ENCODE measurements around the gene BRAF.
"Not testable (repeated sequence)": the region's sequence is repeated elsewhere in the genome, so short reads cannot be mapped to it uniquely, and the experiment has no call there.

BRAF gene

GRCh38 chr7:140778568-140778967 is 146.2 kb downstream of the BRAF start:
- H3K27ac ChIP-seq (ENCODE audit: insufficient read depth in 1 of 2, low read depth in 1 of 2, low read length in 2 of 2, poor library complexity in 1 of 2, severe bottlenecking in 2 of 2), result no peak overlapping the region
- CTCF ChIA-PET, result no interaction called here
- H3K4me1 ChIP-seq (ENCODE audit: control extremely low read depth in 1 of 4, control insufficient read depth in 4 of 4, insufficient read depth in 4 of 4, low read length in 3 of 4), result no peaks in the 10 kb centered on the region
- H3K4me3 ChIP-seq (ENCODE audit: control insufficient read depth in 1 of 7, extremely low read depth in 1 of 7, insufficient read depth in 4 of 7, low read depth in 2 of 7, low read length in 6 of 7), result no peak overlapping the region
- no CpG with 5 or more reads among the region's 1 CpG for WGBS (ENCODE audit: insufficient coverage)
- H3K27me3 ChIP-seq (replicated peaks in 2 of 5; ENCODE audit: control insufficient read depth in 4 of 5, insufficient read depth in 5 of 5, low read length in 4 of 5), result no peaks in the 10 kb centered on the region
- POLR2A ChIA-PET, result no interaction called here
- no peak for DNase-seq
- peaks cover 12 to 58% (median 33%) of the 10 kb centered on the region in 4 experiments for H3K36me3 ChIP-seq (ENCODE audit: control insufficient read depth in 4 of 4, insufficient read depth in 4 of 4, low read length in 3 of 4)
- no peaks in the 10 kb centered on the region for H3K9me3 ChIP-seq (ENCODE audit: control extremely low read depth in 1 of 5, control insufficient read depth in 4 of 5, insufficient read depth in 2 of 5, low read depth in 1 of 5, low read length in 4 of 5)

GRCh38 chr7:140774371-140774770 is 150.4 kb downstream of the BRAF start:
- no peaks in the 10 kb centered on the region for H3K9me3 ChIP-seq (ENCODE audit: control extremely low read depth in 1 of 5, control insufficient read depth in 4 of 5, insufficient read depth in 2 of 5, low read depth in 1 of 5, low read length in 4 of 5)
- H3K4me1 ChIP-seq (ENCODE audit: control extremely low read depth in 1 of 4, control insufficient read depth in 4 of 4, insufficient read depth in 4 of 4, low read length in 3 of 4), result no peaks in the 10 kb centered on the region
- DNase-seq, result no peak
- CTCF ChIA-PET, result no interaction called here
- peaks cover 13 to 72% (median 33%) of the 10 kb centered on the region in 4 experiments for H3K36me3 ChIP-seq (ENCODE audit: control insufficient read depth in 4 of 4, insufficient read depth in 4 of 4, low read length in 3 of 4)
- no peaks in the 10 kb centered on the region for H3K27me3 ChIP-seq (replicated peaks in 2 of 5; ENCODE audit: control insufficient read depth in 4 of 5, insufficient read depth in 5 of 5, low read length in 4 of 5)
- no peak overlapping the region for H3K4me3 ChIP-seq (ENCODE audit: control insufficient read depth in 1 of 7, extremely low read depth in 1 of 7, insufficient read depth in 4 of 7, low read depth in 2 of 7, low read length in 6 of 7)
- POLR2A ChIA-PET, result no interaction called here
- H3K27ac ChIP-seq (ENCODE audit: insufficient read depth in 1 of 2, low read depth in 1 of 2, low read length in 2 of 2, poor library complexity in 1 of 2, severe bottlenecking in 2 of 2), result no peak overlapping the region
- WGBS (ENCODE audit: insufficient coverage), result 100% methylated on average over 4 of the region's 4 CpGs

GRCh38 chr7:140773104-140773503 is 151.6 kb downstream of the BRAF start:
- WGBS (ENCODE audit: insufficient coverage), result 100% methylated on average over 2 of the region's 3 CpGs
- peaks cover 15 to 76% (median 26%) of the 10 kb centered on the region in 4 experiments for H3K36me3 ChIP-seq (ENCODE audit: control insufficient read depth in 4 of 4, insufficient read depth in 4 of 4, low read length in 3 of 4)
- peaks cover 0 to 4% (median 0%) of the 10 kb centered on the region in 5 experiments for H3K9me3 ChIP-seq (ENCODE audit: control extremely low read depth in 1 of 5, control insufficient read depth in 4 of 5, insufficient read depth in 2 of 5, low read depth in 1 of 5, low read length in 4 of 5)
- no peak overlapping the region for H3K4me3 ChIP-seq (ENCODE audit: control insufficient read depth in 1 of 7, extremely low read depth in 1 of 7, insufficient read depth in 4 of 7, low read depth in 2 of 7, low read length in 6 of 7)
- no peaks in the 10 kb centered on the region for H3K27me3 ChIP-seq (replicated peaks in 2 of 5; ENCODE audit: control insufficient read depth in 4 of 5, insufficient read depth in 5 of 5, low read length in 4 of 5)
- no peaks in the 10 kb centered on the region for H3K4me1 ChIP-seq (ENCODE audit: control extremely low read depth in 1 of 4, control insufficient read depth in 4 of 4, insufficient read depth in 4 of 4, low read length in 3 of 4)
- DNase-seq, result no peak
- H3K27ac ChIP-seq (ENCODE audit: insufficient read depth in 1 of 2, low read depth in 1 of 2, low read length in 2 of 2, poor library complexity in 1 of 2, severe bottlenecking in 2 of 2), result no peak overlapping the region
- ChIA-PET CTCF (no interaction called here), POLR2A (no interaction called here)

- H3K36me3 ChIP-seq (ENCODE audit: control insufficient read depth in 4 of 4, insufficient read depth in 4 of 4, low read length in 3 of 4), result peaks cover 12 to 76% (median 28%) of the 10 kb centered on the region in 4 experiments
- DNase-seq, result no peak
- no peaks in the 10 kb centered on the region for H3K27me3 ChIP-seq (replicated peaks in 2 of 5; ENCODE audit: control insufficient read depth in 4 of 5, insufficient read depth in 5 of 5, low read length in 4 of 5)
- POLR2A ChIA-PET, result no interaction called here
- CTCF ChIA-PET, result no interaction called here
- H3K4me3 ChIP-seq (ENCODE audit: control insufficient read depth in 1 of 7, extremely low read depth in 1 of 7, insufficient read depth in 4 of 7, low read depth in 2 of 7, low read length in 6 of 7), result no peak overlapping the region
- peaks cover 0 to 5% (median 0%) of the 10 kb centered on the region in 5 experiments for H3K9me3 ChIP-seq (ENCODE audit: control extremely low read depth in 1 of 5, control insufficient read depth in 4 of 5, insufficient read depth in 2 of 5, low read depth in 1 of 5, low read length in 4 of 5)
- H3K27ac ChIP-seq (ENCODE audit: insufficient read depth in 1 of 2, low read depth in 1 of 2, low read length in 2 of 2, poor library complexity in 1 of 2, severe bottlenecking in 2 of 2), result no peak overlapping the region
- no peaks in the 10 kb centered on the region for H3K4me1 ChIP-seq (ENCODE audit: control extremely low read depth in 1 of 4, control insufficient read depth in 4 of 4, insufficient read depth in 4 of 4, low read length in 3 of 4)
These were observed 152.9 kb downstream of the BRAF start for GRCh38 chr7:140771826-140772225.

- ChIA-PET CTCF (no interaction called here), POLR2A (no interaction called here)
- no peak overlapping the region for H3K4me3 ChIP-seq (ENCODE audit: control insufficient read depth in 1 of 7, extremely low read depth in 1 of 7, insufficient read depth in 4 of 7, low read depth in 2 of 7, low read length in 6 of 7)
- 100% methylated on average over 1 of the region's 3 CpGs for WGBS (ENCODE audit: insufficient coverage)
- no peaks in the 10 kb centered on the region for H3K27me3 ChIP-seq (replicated peaks in 2 of 5; ENCODE audit: control insufficient read depth in 4 of 5, insufficient read depth in 5 of 5, low read length in 4 of 5)
- no peaks in the 10 kb centered on the region for H3K4me1 ChIP-seq (ENCODE audit: control extremely low read depth in 1 of 4, control insufficient read depth in 4 of 4, insufficient read depth in 4 of 4, low read length in 3 of 4)
- H3K27ac ChIP-seq (ENCODE audit: insufficient read depth in 1 of 2, low read depth in 1 of 2, low read length in 2 of 2, poor library complexity in 1 of 2, severe bottlenecking in 2 of 2), result no peak overlapping the region
- DNase-seq, result no peak
- peaks cover 0 to 10% (median 0%) of the 10 kb centered on the region in 5 experiments for H3K9me3 ChIP-seq (ENCODE audit: control extremely low read depth in 1 of 5, control insufficient read depth in 4 of 5, insufficient read depth in 2 of 5, low read depth in 1 of 5, low read length in 4 of 5)
- H3K36me3 ChIP-seq (ENCODE audit: control insufficient read depth in 4 of 4, insufficient read depth in 4 of 4, low read length in 3 of 4), result peaks cover 5 to 70% (median 20%) of the 10 kb centered on the region in 4 experiments
These were observed 154.9 kb downstream of the BRAF start for GRCh38 chr7:140769852-140770251.

DNA sequence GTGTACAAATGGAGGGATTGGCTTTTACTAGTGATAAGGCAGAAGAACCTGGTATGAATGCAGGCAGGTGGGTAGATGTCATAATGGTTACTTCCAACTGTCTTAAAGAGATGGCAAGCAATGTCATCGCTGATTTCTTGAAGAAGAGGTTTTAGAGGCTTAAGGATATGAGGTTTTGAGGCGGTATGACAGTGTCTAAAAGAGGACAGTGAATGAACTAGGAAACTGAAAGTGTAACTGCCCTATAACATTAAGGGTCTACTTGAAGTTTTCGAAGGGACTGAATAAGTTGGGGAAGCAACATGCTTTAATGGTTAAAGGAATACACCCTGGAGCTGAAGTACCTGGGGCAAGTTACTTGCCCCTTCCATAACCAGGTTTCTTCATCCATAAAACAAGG is 157.3 kb downstream of the BRAF start:
- no peak overlapping the region for H3K27ac ChIP-seq (ENCODE audit: insufficient read depth in 1 of 2, low read depth in 1 of 2, low read length in 2 of 2, poor library complexity in 1 of 2, severe bottlenecking in 2 of 2)
- peaks cover 0 to 10% (median 0%) of the 10 kb centered on the region in 5 experiments for H3K9me3 ChIP-seq (ENCODE audit: control extremely low read depth in 1 of 5, control insufficient read depth in 4 of 5, insufficient read depth in 2 of 5, low read depth in 1 of 5, low read length in 4 of 5)
- H3K4me3 ChIP-seq (ENCODE audit: control insufficient read depth in 1 of 7, extremely low read depth in 1 of 7, insufficient read depth in 4 of 7, low read depth in 2 of 7, low read length in 6 of 7), result no peak overlapping the region
- ChIA-PET CTCF (interaction anchor here (0.8 to 0.9 kb wide), 2 partner anchors 10 to 35 kb away, joined by 3 read pairs; no protein-coding TSS in a partner anchor), POLR2A (no interaction called here)
- H3K4me1 ChIP-seq (ENCODE audit: control extremely low read depth in 1 of 4, control insufficient read depth in 4 of 4, insufficient read depth in 4 of 4, low read length in 3 of 4), result no peaks in the 10 kb centered on the region
- no peaks in the 10 kb centered on the region for H3K27me3 ChIP-seq (replicated peaks in 2 of 5; ENCODE audit: control insufficient read depth in 4 of 5, insufficient read depth in 5 of 5, low read length in 4 of 5)
- WGBS (ENCODE audit: insufficient coverage), result 97% methylated on average over 3 of the region's 3 CpGs
- no peak for DNase-seq
- peaks cover 2 to 48% (median 10%) of the 10 kb centered on the region in 4 experiments for H3K36me3 ChIP-seq (ENCODE audit: control insufficient read depth in 4 of 4, insufficient read depth in 4 of 4, low read length in 3 of 4)

GRCh38 chr7:140765441-140765840 is 159.3 kb downstream of the BRAF start:
- H3K27ac ChIP-seq (ENCODE audit: insufficient read depth in 1 of 2, low read depth in 1 of 2, low read length in 2 of 2, poor library complexity in 1 of 2, severe bottlenecking in 2 of 2); H3K4me3 ChIP-seq (ENCODE audit: control insufficient read depth in 1 of 7, extremely low read depth in 1 of 7, insufficient read depth in 4 of 7, low read depth in 2 of 7, low read length in 6 of 7); H3K4me1 ChIP-seq (ENCODE audit: control extremely low read depth in 1 of 4, control insufficient read depth in 4 of 4, insufficient read depth in 4 of 4, low read length in 3 of 4); POLR2A ChIA-PET; H3K9me3 ChIP-seq (ENCODE audit: control extremely low read depth in 1 of 5, control insufficient read depth in 4 of 5, insufficient read depth in 2 of 5, low read depth in 1 of 5, low read length in 4 of 5); CTCF ChIA-PET; H3K27me3 ChIP-seq (replicated peaks in 2 of 5; ENCODE audit: control insufficient read depth in 4 of 5, insufficient read depth in 5 of 5, low read length in 4 of 5); DNase-seq: not testable (repeated sequence)
- no CpG with 5 or more reads among the region's 1 CpG for WGBS (ENCODE audit: insufficient coverage)
- peaks cover 0 to 31% (median 6%) of the 10 kb centered on the region in 4 experiments for H3K36me3 ChIP-seq (ENCODE audit: control insufficient read depth in 4 of 4, insufficient read depth in 4 of 4, low read length in 3 of 4)
